H1 (cell line): ENCODE results near the gene KCNC1. TPM values are rescaled to one million over a fixed set of nuclear protein-coding genes. Genes with fewer than 3 reads are reported as not detected.

Experiments used
- KDM4A ChIP-seq: IDR thresholded peaks from one replicate; pipeline ENCODE4 v1.7.1; 2012; ENCODE audit warnings: low read depth, mild to moderate bottlenecking, moderate library complexity, low read length, inconsistent platforms; ENCODE audit not compliant: severe bottlenecking
- POU5F1 ChIP-seq: IDR thresholded peaks from 2 replicates; pipeline ENCODE4 v1.6.1; 2011; ENCODE audit warnings: low read depth, mild to moderate bottlenecking, low read length, moderate library complexity
- polyA plus RNA-seq, 7 experiments: library from polyadenylated mRNA; depleted of rRNA in 3 of 7; stranded (reverse) in 5 of 7; unstranded in 2 of 7; fragments of >200 nt in 5 of 7; fragments of 200-250 nt in 2 of 7; gene quantifications; 1 replicate in 5 of 7; 2 replicates in 1 of 7; 4 replicates in 1 of 7; pipeline versions ENCODE4 v1.2.1 to v1.2.3, GENCODE V29; 2011 to 2013; ENCODE audit warnings: missing spikeins in 2 of 7, mixed read lengths in 2 of 7
- total RNA-seq: library from RNA; stranded (reverse); fragmentation: NEBNext Ultra II Directional; extraction: Animal tissue kit (Norgen Biotek cat#: 25700); gene quantifications from 2 replicates; pipeline ENCODE4 v1.2.1, GENCODE V29; 2021

Gene KCNC1
- total and polyA plus RNA-seq, 2 of the 8 experiments (the other 6 are each of a cell fraction or from before 2014, with no cell fraction given) = 0.11 to 0.26 TPM

GRCh38 chr11:17725174-17725573 is 9.4 kb upstream of the KCNC1 start (continued):
- TF ChIP-seq KDM4A (no peak), POU5F1 (no peak)
